Gastroesophageal sphincter (tissue), 3 donors: ENCODE data around the gene SUZ12.

Experiments
- EP300 ChIP-seq: sonication (generic); formaldehyde crosslinking; IDR thresholded peaks from one replicate; pipeline ENCODE4 v1.6.1; 2017; ENCODE audit warnings: antibody characterized with exemption, mild to moderate bottlenecking
- POLR2A ChIP-seq, 2 donors: fragments of 450-650 bp; IDR thresholded peaks; one replicate each; pipeline ENCODE4 v1.6.1; 2017; ENCODE audit warnings: antibody characterized with exemption in 2 of 2, mild to moderate bottlenecking in 2 of 2, moderate library complexity in 1 of 2
- TF ChIP-seq, protein P1 (sequence below), 4 experiments: fragments of 200-600 bp in 2 of 4; fragments of 450-650 bp in 2 of 4; sonication (generic) in 1 of 4; IDR thresholded peaks; one replicate each; pipeline ENCODE4 v1.5.1; 2017 to 2019; ENCODE audit warnings: antibody characterized with exemption in 4 of 4, mild to moderate bottlenecking in 2 of 4, moderate library complexity in 2 of 4

DNA sequence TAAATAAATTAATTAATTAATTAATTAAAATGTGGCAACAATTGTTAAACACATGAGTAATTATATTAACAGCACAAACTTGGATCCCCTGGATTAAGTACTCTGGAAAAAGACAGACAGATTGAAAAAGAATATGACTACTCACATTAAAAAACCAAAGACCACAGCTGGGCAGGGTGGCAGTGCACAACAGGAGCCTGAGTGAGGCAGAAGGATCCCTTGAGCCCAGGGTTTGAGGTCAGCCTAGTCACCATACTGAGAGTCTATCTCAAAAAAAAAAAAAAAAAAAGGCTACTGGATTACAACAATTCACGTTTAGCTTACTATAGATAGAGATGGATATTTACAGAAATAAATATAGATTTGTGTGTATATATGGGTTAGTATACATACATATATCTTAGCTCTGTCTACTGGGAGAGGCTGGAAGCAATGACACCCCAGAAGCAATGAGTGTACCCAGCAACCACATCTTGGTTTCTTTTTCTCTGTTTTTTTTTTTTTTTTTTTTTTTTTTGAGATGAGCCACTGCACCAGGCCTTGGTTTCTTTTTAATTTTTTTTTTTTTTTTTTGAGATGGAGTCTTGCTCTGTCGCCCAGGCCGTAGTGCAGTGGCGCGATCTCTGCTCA is 10.6 kb upstream of the SUZ12 start:
- TF ChIP-seq, protein P1, sequence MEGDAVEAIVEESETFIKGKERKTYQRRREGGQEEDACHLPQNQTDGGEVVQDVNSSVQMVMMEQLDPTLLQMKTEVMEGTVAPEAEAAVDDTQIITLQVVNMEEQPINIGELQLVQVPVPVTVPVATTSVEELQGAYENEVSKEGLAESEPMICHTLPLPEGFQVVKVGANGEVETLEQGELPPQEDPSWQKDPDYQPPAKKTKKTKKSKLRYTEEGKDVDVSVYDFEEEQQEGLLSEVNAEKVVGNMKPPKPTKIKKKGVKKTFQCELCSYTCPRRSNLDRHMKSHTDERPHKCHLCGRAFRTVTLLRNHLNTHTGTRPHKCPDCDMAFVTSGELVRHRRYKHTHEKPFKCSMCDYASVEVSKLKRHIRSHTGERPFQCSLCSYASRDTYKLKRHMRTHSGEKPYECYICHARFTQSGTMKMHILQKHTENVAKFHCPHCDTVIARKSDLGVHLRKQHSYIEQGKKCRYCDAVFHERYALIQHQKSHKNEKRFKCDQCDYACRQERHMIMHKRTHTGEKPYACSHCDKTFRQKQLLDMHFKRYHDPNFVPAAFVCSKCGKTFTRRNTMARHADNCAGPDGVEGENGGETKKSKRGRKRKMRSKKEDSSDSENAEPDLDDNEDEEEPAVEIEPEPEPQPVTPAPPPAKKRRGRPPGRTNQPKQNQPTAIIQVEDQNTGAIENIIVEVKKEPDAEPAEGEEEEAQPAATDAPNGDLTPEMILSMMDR (IDR thresholded peaks at IDR 0.05) = no peak
- TF ChIP-seq POLR2A (IDR thresholded peaks at IDR 0.05) (no peak), EP300 (no peak)
